Muscle layer of duodenum (tissue), 2 donors: ENCODE data around the gene GLP1R.

Source experiments
- H3K27ac ChIP-seq: one replicate; pipeline ENCODE4 v1.7.0; 2013; ENCODE audit warnings: mild to moderate bottlenecking, low read length
- H3K27me3 ChIP-seq: one replicate; pipeline ENCODE4 v1.7.0; 2013; ENCODE audit warnings: low read depth, mild to moderate bottlenecking, control low read depth, low read length
- H3K36me3 ChIP-seq, 2 donors: one replicate each; pipeline ENCODE4 v1.7.0; 2013; ENCODE audit warnings: low read length in 2 of 2, control low read depth in 1 of 2, mild to moderate bottlenecking in 1 of 2; ENCODE audit not compliant: insufficient read depth in 2 of 2, control insufficient read depth in 1 of 2
- H3K4me1 ChIP-seq, 2 donors: one replicate each; pipeline ENCODE4 v1.7.0; 2013; ENCODE audit warnings: low read length in 2 of 2, mild to moderate bottlenecking in 2 of 2, control low read depth in 1 of 2, moderate library complexity in 1 of 2; ENCODE audit not compliant: insufficient read depth in 2 of 2, control insufficient read depth in 1 of 2
- H3K4me3 ChIP-seq, 2 donors: one replicate each; pipeline ENCODE4 v1.7.0; 2013; ENCODE audit warnings: low read length in 2 of 2, low read depth in 1 of 2, mild to moderate bottlenecking in 1 of 2
- H3K9me3 ChIP-seq, 2 donors: one replicate each; pipeline ENCODE4 v1.7.0; 2013; ENCODE audit warnings: low read length in 2 of 2, control low read depth in 1 of 2, mild to moderate bottlenecking in 1 of 2; ENCODE audit not compliant: control insufficient read depth in 1 of 2
- donor health status: healthy.

The GLP1R gene

DNA sequence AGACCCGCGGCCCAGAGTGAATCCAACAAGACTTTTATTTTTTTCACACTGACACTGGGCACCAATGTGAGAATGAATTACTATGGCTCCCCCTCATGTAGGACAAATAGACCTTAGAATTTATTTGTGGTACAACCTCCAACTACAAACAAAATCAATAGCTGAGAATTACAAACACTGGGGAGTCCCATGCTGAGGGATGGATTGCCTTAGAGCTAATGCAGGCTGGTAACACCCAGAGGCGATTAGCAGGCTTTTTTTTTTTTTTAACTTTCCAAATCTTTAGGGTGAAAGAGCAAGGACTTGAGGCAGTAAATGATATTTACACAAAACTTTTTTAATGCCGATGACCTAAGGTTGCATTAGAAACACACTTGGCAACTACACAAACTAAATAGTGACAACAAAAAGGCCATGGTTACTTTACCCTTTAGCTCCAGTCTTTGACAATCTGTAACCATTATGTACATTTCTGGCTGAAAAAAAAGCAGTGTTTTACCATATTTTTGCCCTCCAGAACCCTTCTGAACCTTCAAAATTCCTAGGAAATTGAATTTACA lies 44.6 kb downstream of the GLP1R start:
- Histone ChIP-seq H3K27ac (no peak overlapping the region), H3K9me3 (no peaks in the 10 kb centered on the region), H3K27me3 (no peaks in the 10 kb centered on the region), H3K4me1 (peaks cover 0 to 8% of the 10 kb centered on the region in 2 donors), H3K4me3 (no peak overlapping the region), H3K36me3 (no peaks in the 10 kb centered on the region)

- H3K36me3 ChIP-seq = no peaks in the 10 kb centered on the region
- no peaks in the 10 kb centered on the region for H3K27me3 ChIP-seq
- H3K9me3 ChIP-seq = no peaks in the 10 kb centered on the region
- H3K4me3 ChIP-seq = no peak overlapping the region
- H3K4me1 ChIP-seq = no peaks in the 10 kb centered on the region
- H3K27ac ChIP-seq = no peak overlapping the region
Observed at GRCh38 chr6:39095578-39095977, 47.0 kb downstream of the GLP1R start.

DNA sequence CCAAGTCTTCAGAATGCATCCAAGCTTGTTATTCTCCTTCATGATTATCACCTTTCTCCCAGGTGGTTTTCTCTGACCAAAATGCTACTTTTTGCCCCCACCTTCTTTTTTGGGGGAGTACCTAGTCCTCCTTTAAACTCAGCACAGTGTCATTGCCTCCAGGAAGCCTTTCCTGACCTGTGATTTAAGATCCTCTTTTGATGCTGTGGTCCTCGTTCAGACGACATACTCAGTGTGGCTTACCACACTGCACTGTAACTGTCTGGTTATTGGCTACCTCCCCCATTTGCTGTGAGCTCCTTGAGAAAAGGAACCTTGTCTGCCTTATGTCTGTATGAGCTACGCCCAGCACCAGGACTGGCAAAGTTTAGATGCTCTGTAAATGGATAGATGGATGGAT lies 51.8 kb downstream of the GLP1R start:
- no peaks in the 10 kb centered on the region for H3K27me3 ChIP-seq
- no peaks in the 10 kb centered on the region for H3K9me3 ChIP-seq

GRCh38 chr6:39102071-39102820 lies 53.7 kb downstream of the GLP1R start:
- Histone ChIP-seq H3K9me3 (no peaks in the 10 kb centered on the region), H3K27me3 (no peaks in the 10 kb centered on the region), H3K27ac (no peak overlapping the region), H3K4me3 (no peak overlapping the region), H3K36me3 (peaks cover 7 to 9% of the 10 kb centered on the region in 2 donors), H3K4me1 (peaks cover 0 to 5% of the 10 kb centered on the region in 2 donors)

More for the DNA sequence above, 51.8 kb downstream of the GLP1R start:
- Histone ChIP-seq H3K4me3 (no peak overlapping the region), H3K4me1 (peaks cover 0 to 5% of the 10 kb centered on the region in 2 donors), H3K36me3 (peaks cover 3 to 5% of the 10 kb centered on the region in 2 donors), H3K27ac (no peak overlapping the region)

GRCh38 chr6:39102821-39103136 lies 54.2 kb downstream of the GLP1R start:
- Histone ChIP-seq H3K27me3 (no peaks in the 10 kb centered on the region), H3K9me3 (no peaks in the 10 kb centered on the region), H3K4me1 (peaks cover 0 to 5% of the 10 kb centered on the region in 2 donors), H3K4me3 (no peak overlapping the region), H3K36me3 (peaks cover 7 to 9% of the 10 kb centered on the region in 2 donors), H3K27ac (no peak overlapping the region)

GRCh38 chr6:39104528-39104927 lies 55.9 kb downstream of the GLP1R start:
- H3K36me3 ChIP-seq = peaks cover 11 to 13% of the 10 kb centered on the region in 2 donors
- no peak overlapping the region for H3K27ac ChIP-seq
- no peaks in the 10 kb centered on the region for H3K27me3 ChIP-seq
- H3K4me3 ChIP-seq = no peak overlapping the region
- no peaks in the 10 kb centered on the region for H3K9me3 ChIP-seq
- H3K4me1 ChIP-seq = peaks cover 0 to 5% of the 10 kb centered on the region in 2 donors

DNA sequence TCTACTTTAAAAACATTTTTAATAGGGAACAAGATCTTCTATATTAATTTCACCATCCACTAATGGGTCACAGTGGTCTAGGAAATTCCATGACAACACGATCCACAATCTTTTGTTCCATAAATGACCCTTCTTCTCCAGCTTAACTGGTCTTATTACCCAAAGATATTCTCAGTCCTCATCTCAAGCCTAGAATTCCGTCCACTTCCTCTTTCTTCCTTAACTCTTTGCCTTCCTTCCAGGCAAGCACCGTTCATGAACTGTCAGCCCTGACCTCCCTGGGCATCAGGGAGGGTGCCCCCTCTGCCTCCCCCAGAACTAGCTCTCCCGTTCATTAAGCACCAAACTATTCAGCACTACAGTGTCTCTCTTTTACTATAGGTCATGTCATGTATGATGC lies 58.5 kb downstream of the GLP1R start:
- Histone ChIP-seq H3K36me3 (peaks cover 12 to 21% of the 10 kb centered on the region in 2 donors), H3K4me3 (no peak overlapping the region), H3K27me3 (no peaks in the 10 kb centered on the region), H3K9me3 (no peaks in the 10 kb centered on the region), H3K27ac (no peak overlapping the region), H3K4me1 (peaks cover 0 to 5% of the 10 kb centered on the region in 2 donors)

DNA sequence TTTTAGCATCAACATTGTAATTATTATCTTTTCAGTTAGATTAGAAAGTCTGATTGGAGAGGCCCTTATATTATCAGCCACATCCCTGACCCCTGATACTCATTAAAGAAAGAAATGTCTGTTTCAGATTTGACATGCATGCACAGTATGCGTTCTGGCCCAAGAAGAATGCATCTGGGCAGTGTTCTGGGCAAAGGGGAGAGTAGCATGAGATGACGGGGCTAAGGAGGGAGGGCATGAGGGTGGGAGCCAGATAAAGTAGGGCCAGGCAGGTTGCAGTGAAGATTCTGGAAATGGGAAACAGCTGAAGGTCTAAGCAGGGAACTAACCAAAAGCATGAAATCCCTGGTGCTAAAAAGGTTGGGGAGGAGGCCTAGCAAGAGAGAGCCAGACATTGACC lies 59.1 kb downstream of the GLP1R start:
- Histone ChIP-seq H3K27me3 (no peaks in the 10 kb centered on the region), H3K4me1 (no peaks in the 10 kb centered on the region), H3K9me3 (no peaks in the 10 kb centered on the region), H3K27ac (no peak overlapping the region), H3K36me3 (peaks cover 12 to 21% of the 10 kb centered on the region in 2 donors), H3K4me3 (no peak overlapping the region)

- H3K9me3 ChIP-seq = no peaks in the 10 kb centered on the region
- no peaks in the 10 kb centered on the region for H3K4me1 ChIP-seq
- H3K4me3 ChIP-seq = no peak overlapping the region
- peaks cover 12 to 21% of the 10 kb centered on the region in 2 donors for H3K36me3 ChIP-seq
- H3K27me3 ChIP-seq = no peaks in the 10 kb centered on the region
- no peak overlapping the region for H3K27ac ChIP-seq
Observed at GRCh38 chr6:39108041-39108839, 59.7 kb downstream of the GLP1R start.

DNA sequence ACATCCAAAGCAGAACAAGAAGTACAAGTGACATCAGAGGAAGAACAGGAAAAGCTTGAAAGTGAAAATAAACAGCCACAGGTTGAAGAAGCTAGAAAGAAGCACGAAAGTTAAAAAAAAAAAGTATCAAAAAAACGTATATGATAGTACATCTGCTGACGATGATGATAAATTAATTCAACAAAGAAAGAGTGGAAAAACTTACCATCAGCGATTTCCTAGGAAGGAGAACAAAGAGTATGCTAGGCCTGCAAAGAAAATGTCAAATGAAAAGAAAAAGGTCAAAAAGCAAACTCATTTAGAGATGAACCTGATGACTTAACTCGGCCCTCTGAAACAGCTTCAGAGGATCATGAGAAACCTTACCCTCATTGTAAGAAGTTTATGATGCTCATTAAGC lies 62.7 kb downstream of the GLP1R start:
- Histone ChIP-seq H3K4me1 (peaks cover 7 to 8% of the 10 kb centered on the region in 2 donors), H3K27me3 (no peaks in the 10 kb centered on the region), H3K27ac (no peak overlapping the region), H3K9me3 (no peaks in the 10 kb centered on the region), H3K36me3 (peaks cover 5 to 12% of the 10 kb centered on the region in 2 donors), H3K4me3 (no peak overlapping the region)

DNA sequence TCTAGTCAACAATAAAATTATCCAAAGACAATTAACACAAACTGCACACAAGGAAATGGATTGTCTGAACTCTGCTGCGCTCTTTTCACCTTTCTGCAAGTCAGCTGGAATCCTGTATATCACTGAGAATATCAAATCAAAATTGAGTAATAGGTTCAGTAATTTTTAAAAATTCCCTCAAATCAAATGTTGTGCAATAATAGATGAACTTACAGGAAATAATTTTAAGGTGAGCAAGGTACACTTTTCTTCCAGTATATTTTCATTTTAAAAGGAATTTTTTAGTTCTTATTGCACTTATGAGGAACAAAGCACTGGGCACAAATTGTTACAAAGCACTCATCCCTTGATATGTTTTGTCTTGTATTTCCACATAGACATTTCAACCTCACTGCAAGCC lies 65.2 kb downstream of the GLP1R start:
- Histone ChIP-seq H3K9me3 (no peaks in the 10 kb centered on the region), H3K27ac (peak overlapping the region; percentile 93), H3K4me1 (peaks cover 7 to 8% of the 10 kb centered on the region in 2 donors), H3K27me3 (no peaks in the 10 kb centered on the region), H3K36me3 (peaks cover 5 to 12% of the 10 kb centered on the region in 2 donors), H3K4me3 (peak overlapping the region; percentile 68 to 74)
